ENCODE data around the gene CCDC50.

- TF ChIP-seq POLR2A (IDR thresholded peaks at IDR 0.05): peak; percentile 20 to 43
- no peak for TF ChIP-seq CTCF (IDR thresholded peaks at IDR 0.05)
- peak; percentile 70 to 87 (median 82) for TF ChIP-seq POLR2AphosphoS5 (IDR thresholded peaks at IDR 0.05)
These were observed at the start of gene CCDC50 for GRCh38 chr3:191328962-191329653.
